K562 (cell line): ENCODE results near the gene IRF3. TPM values are rescaled to one million over a fixed set of nuclear protein-coding genes. Genes with fewer than 3 reads are reported as not detected.

ENCODE experiments used
- ATAC-seq: fragments of 200-7000 bp; cut with Tn5 transposase; 3 replicates; pipeline ENCODE4 v1.9.1; 2020; ENCODE audit warnings: moderate library complexity
- BruUV-seq: library from RNA; stranded (reverse); fragments of 400-500 nt; replicated peaks from 2 replicates; lab custom pipeline; 2021; lab: Mats Ljungman, UMichigan
- CTCF ChIA-PET: fragments of 300-600 bp; formaldehyde crosslinking; extraction: SDS; loops from one replicate; lab custom pipeline; 2021; ENCODE audit warnings: low intra/inter-chr PET ratio; lab: Yijun Ruan, JAX
- POLR2A ChIA-PET: fragments of 300-600, 350-650 bp; sonication (Branson Sonifier 250); formaldehyde crosslinking; extraction: SDS; loops from one replicate; lab custom pipeline; 2021; ENCODE audit warnings: antibody characterized with exemption, inconsistent platforms; lab: Yijun Ruan, JAX
- DNase-seq, 4 experiments: peaks; one replicate each; pipeline versions ENCODE4 v3.0.0 to v3.0.0-alpha.2; 2011 to 2018; ENCODE audit warnings: low spot score in 3 of 4, mixed read lengths in 3 of 4; ENCODE audit errors: extremely low read depth in 1 of 4
- FAIRE-seq: peaks from 2 replicates; lab custom pipeline; 2011; peaks lifted over from hg19 to GRCh38; lab: Jason Lieb, UNC
- H2AFZ ChIP-seq: 2 replicates; pipeline ENCODE4 v1.6.0; 2011; ENCODE audit warnings: low read depth, low read length, control low read depth, inconsistent platforms
- H3K27ac ChIP-seq: fragments of 200-600 bp; 3 replicates; pipeline ENCODE4 v1.8.0; 2011; ENCODE audit warnings: low read depth, mild to moderate bottlenecking, control low read depth, inconsistent platforms, low read length, moderate library complexity, mixed read lengths; ENCODE audit errors: extremely low read depth
- H3K27me3 ChIP-seq, 2 experiments: fragments of 300-600 bp in 1 of 2; 2 replicates in 1 of 2; 3 replicates in 1 of 2; pipeline versions ENCODE4 v1.6.0 to v1.8.0; 2011; ENCODE audit warnings: inconsistent platforms in 2 of 2, low read length in 2 of 2, mild to moderate bottlenecking in 1 of 2, mixed read lengths in 1 of 2, moderate library complexity in 1 of 2; ENCODE audit not compliant: control insufficient read depth in 2 of 2, insufficient read depth in 2 of 2
- H3K36me3 ChIP-seq: fragments of 300-600 bp; 3 replicates; pipeline ENCODE4 v1.8.0; 2011; ENCODE audit warnings: mild to moderate bottlenecking, low read length, inconsistent platforms; ENCODE audit not compliant: control insufficient read depth, insufficient read depth
- H3K4me1 ChIP-seq, 2 experiments: fragments of 200-600 bp in 1 of 2; replicated peaks in 1 of 2; 2 replicates in 1 of 2; 3 replicates in 1 of 2; pipeline versions ENCODE4 v1.5.1 to v1.8.0; 2011; ENCODE audit warnings: inconsistent platforms in 2 of 2, low read length in 2 of 2, mild to moderate bottlenecking in 1 of 2, mixed read lengths in 1 of 2, moderate library complexity in 1 of 2; ENCODE audit not compliant: control insufficient read depth in 2 of 2, insufficient read depth in 2 of 2
- H3K4me2 ChIP-seq: 2 replicates; pipeline ENCODE4 v1.6.1; 2011; ENCODE audit warnings: low read length, control low read depth, inconsistent platforms, mixed read lengths; ENCODE audit not compliant: insufficient read depth
- H3K4me3 ChIP-seq: fragments of 200-600 bp; sonication (generic), shearing (Covaris generic); 2 replicates; pipeline ENCODE4 v1.5.1; 2016; ENCODE audit warnings: control low read depth, inconsistent platforms
- H3K79me2 ChIP-seq: fragments of 200-600 bp; 3 replicates; pipeline ENCODE4 v1.8.0; 2011; ENCODE audit warnings: low read length, inconsistent platforms; ENCODE audit not compliant: control insufficient read depth, insufficient read depth
- H3K9ac ChIP-seq, 2 experiments: 2 replicates each; pipeline versions ENCODE4 v1.6.0 to v1.6.1; 2011; ENCODE audit warnings: low read depth in 2 of 2, low read length in 2 of 2, control low read depth in 1 of 2, inconsistent platforms in 1 of 2, mild to moderate bottlenecking in 1 of 2, mixed read lengths in 1 of 2; ENCODE audit not compliant: insufficient read depth in 1 of 2
- H3K9me1 ChIP-seq: one replicate; pipeline ENCODE4 v1.6.0; 2011; ENCODE audit warnings: inconsistent platforms, mild to moderate bottlenecking, low read length, moderate library complexity; ENCODE audit not compliant: control insufficient read depth, insufficient read depth
- H3K9me3 ChIP-seq: replicated peaks from 2 replicates; pipeline ENCODE4 v1.5.1; 2011; ENCODE audit warnings: low read depth, low read length, inconsistent platforms; ENCODE audit not compliant: control insufficient read depth, insufficient read depth
- H4K20me1 ChIP-seq: replicated peaks from 2 replicates; pipeline ENCODE4 v1.6.1; 2011; ENCODE audit warnings: low read length, inconsistent platforms, mixed read lengths; ENCODE audit not compliant: control insufficient read depth, insufficient read depth
- PHF8 ChIP-seq: fragments of 200-600 bp; sonication (generic); IDR thresholded peaks from 2 replicates; pipeline ENCODE4 v1.6.1; 2012; ENCODE audit warnings: mixed run types, mild to moderate bottlenecking, inconsistent platforms, low read length, moderate library complexity, borderline replicate concordance
- TAF1 ChIP-seq: IDR thresholded peaks from 2 replicates; pipeline ENCODE4 v1.6.1; 2011; ENCODE audit warnings: mild to moderate bottlenecking, low read length, moderate library complexity; ENCODE audit not compliant: insufficient read depth, control insufficient read depth, severe bottlenecking; ENCODE audit errors: extremely low read depth
- ZC3H8 ChIP-seq: fragments of 450-650 bp; IDR thresholded peaks from 2 replicates; pipeline ENCODE4 v1.6.1; 2017
- ZKSCAN3 ChIP-seq: fragments of 250-450 bp; sonication (Bioruptor Pico); IDR thresholded peaks from 2 replicates; pipeline ENCODE4 v1.4.0; 2020
- ZNF695 ChIP-seq: fragments of 450-650 bp; formaldehyde crosslinking; IDR thresholded peaks from 2 replicates; pipeline ENCODE4 v1.4.0; 2020; ENCODE audit warnings: mild to moderate bottlenecking, moderate library complexity
- WGBS: fragments of 100-300 bp; shearing (Covaris generic); methylation state at CpG from one replicate; pipeline ENCODE4 v1.1.6; 2016; ENCODE audit warnings: low coverage, mixed read lengths; ENCODE audit not compliant: insufficient coverage; ENCODE audit errors: missing lambda C conversion rate; 5-methylcytosine and 5-hydroxymethylcytosine counted together
- in situ Hi-C: fragments of 300-500 bp; cut with MboI; formaldehyde crosslinking; loops from 4 replicates; pipeline ENCODE4 v1.15.0; 2018; ENCODE audit warnings: inconsistent platforms, mixed read lengths
- intact Hi-C: fragments of 100-400 bp; cut with micrococcal nuclease; formaldehyde crosslinking; loops from 2 replicates; pipeline ENCODE4 v1.14.2; 2022
- polyA plus RNA-seq, 8 experiments: library from polyadenylated mRNA; depleted of rRNA in 4 of 8; stranded (reverse) in 5 of 8; unstranded in 3 of 8; fragments of >200 nt; fragmentation: Nextera tagmentation in 2 of 8; fragmentation: Illumina TruSeq in 1 of 8; extraction: Ambion mirVana in 2 of 8; extraction: Trizol in 1 of 8; gene quantifications; 2 replicates each; pipeline versions ENCODE4 v1.2.1 to v1.2.3, GENCODE V29; 2011 to 2014; ENCODE audit warnings: inconsistent platforms in 1 of 8, missing spikeins in 1 of 8
- total RNA-seq, 7 experiments: library from RNA; depleted of rRNA in 6 of 7; stranded (reverse); fragments of >200 nt in 6 of 7; fragmentation: Illumina TruSeq in 2 of 7; extraction: Trizol in 2 of 7; gene quantifications; 2 replicates each; pipeline versions ENCODE4 v1.2.1 to v1.2.3, GENCODE V29; 2011 to 2021; ENCODE audit warnings: low replicate concordance in 1 of 7
- TF ChIP-seq, protein P1 (sequence below): fragments of 450-650 bp; IDR thresholded peaks from 2 replicates; pipeline ENCODE4 v1.6.1; 2017; ENCODE audit warnings: mild to moderate bottlenecking, moderate library complexity
- TF ChIP-seq, protein P2 (sequence below): fragments of 450-650 bp; IDR thresholded peaks from 2 replicates; pipeline ENCODE4 v1.7.0; 2016; ENCODE audit warnings: borderline replicate concordance
- TF ChIP-seq, protein P3 (sequence below): fragments of 250-450 bp; sonication (Bioruptor Pico); IDR thresholded peaks from 2 replicates; pipeline ENCODE4 v1.8.0; 2022; ENCODE audit warnings: inconsistent platforms, mild to moderate bottlenecking, moderate library complexity, borderline replicate concordance
- TF ChIP-seq, protein P4 (sequence below): fragments of 450-650 bp; IDR thresholded peaks from 2 replicates; pipeline ENCODE4 v1.6.1; 2016; ENCODE audit warnings: low read depth, mild to moderate bottlenecking, moderate library complexity
- TF ChIP-seq, protein P5 (sequence below): fragments of 250-450 bp; sonication (Bioruptor Pico); IDR thresholded peaks from 2 replicates; pipeline ENCODE4 v1.4.0; 2020

IRF3 gene
- total and polyA plus RNA-seq, 9 of the 15 experiments (the other 6 are each of a cell fraction or from before 2014, with no cell fraction given): 7.5 to 145 (median 65.4) TPM

DNA sequence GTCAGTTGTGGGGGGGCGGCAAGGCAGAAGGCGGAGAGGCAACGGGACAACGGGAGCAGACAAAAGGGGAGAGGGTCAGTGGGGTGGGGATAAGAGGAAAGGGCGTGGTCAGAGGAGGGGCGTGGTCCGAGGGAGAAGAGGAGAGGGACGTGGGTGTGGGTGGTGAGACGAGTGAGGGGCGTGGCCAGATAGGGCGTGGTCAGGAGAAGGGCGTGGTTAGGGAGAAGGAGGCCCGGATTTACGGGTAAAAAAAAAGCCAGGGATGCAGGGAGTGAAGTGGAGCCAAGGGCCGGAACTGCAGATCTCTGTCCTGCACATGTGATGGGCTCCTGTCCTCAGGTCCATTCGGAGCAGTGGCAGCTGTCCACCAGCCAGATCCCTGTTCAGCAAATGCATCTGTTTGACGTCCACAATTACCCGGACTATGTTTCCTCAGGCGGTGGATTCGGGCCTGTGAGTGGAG, 46.8 kb upstream of the IRF3 start:
- WGBS: 23% methylated on average over 8 of the region's 20 CpGs
- Histone ChIP-seq H3K4me2 (peak overlapping the region; percentile 88), H2AFZ (peak overlapping the region; percentile 93), H3K9me3 (no peaks in the 10 kb centered on the region), H3K79me2 (no peaks in the 10 kb centered on the region), H3K9ac (peak overlapping the region; percentile 31 to 83), H3K4me1 (peaks cover 19 to 33% of the 10 kb centered on the region in 2 experiments; a peak in 4 of 5 replicates), H3K9me1 (no peaks in the 10 kb centered on the region), H3K4me3 (peak overlapping the region; percentile 34), H4K20me1 (no peaks in the 10 kb centered on the region), H3K27ac (peak overlapping the region; percentile 50; the same call in 2 of the 3 replicates), H3K27me3 (no peaks in the 10 kb centered on the region), H3K36me3 (no peaks in the 10 kb centered on the region)
- POLR2A ChIA-PET: no interaction called here
- in situ Hi-C loops: no loop called here
- CTCF ChIA-PET: no interaction called here
- no TSS peak for BruUV-seq
- ATAC-seq: peak; percentile 91
- peak; percentile 97 for FAIRE-seq
- intact Hi-C loops: loop anchor here (10.0 kb wide), 1 partner anchor 162 kb away; the partner anchor contains the start of genes AKT1S1 and TBC1D17
- peak; percentile 95 to 97 (median 96) for DNase-seq
- peak; percentile 32; the same call in 1 of the 2 replicates for TF ChIP-seq PHF8
- TF ChIP-seq, protein P1, sequence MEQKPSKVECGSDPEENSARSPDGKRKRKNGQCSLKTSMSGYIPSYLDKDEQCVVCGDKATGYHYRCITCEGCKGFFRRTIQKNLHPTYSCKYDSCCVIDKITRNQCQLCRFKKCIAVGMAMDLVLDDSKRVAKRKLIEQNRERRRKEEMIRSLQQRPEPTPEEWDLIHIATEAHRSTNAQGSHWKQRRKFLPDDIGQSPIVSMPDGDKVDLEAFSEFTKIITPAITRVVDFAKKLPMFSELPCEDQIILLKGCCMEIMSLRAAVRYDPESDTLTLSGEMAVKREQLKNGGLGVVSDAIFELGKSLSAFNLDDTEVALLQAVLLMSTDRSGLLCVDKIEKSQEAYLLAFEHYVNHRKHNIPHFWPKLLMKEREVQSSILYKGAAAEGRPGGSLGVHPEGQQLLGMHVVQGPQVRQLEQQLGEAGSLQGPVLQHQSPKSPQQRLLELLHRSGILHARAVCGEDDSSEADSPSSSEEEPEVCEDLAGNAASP: no peak
- TF ChIP-seq, protein P2, sequence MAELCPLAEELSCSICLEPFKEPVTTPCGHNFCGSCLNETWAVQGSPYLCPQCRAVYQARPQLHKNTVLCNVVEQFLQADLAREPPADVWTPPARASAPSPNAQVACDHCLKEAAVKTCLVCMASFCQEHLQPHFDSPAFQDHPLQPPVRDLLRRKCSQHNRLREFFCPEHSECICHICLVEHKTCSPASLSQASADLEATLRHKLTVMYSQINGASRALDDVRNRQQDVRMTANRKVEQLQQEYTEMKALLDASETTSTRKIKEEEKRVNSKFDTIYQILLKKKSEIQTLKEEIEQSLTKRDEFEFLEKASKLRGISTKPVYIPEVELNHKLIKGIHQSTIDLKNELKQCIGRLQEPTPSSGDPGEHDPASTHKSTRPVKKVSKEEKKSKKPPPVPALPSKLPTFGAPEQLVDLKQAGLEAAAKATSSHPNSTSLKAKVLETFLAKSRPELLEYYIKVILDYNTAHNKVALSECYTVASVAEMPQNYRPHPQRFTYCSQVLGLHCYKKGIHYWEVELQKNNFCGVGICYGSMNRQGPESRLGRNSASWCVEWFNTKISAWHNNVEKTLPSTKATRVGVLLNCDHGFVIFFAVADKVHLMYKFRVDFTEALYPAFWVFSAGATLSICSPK: no peak
- TF ChIP-seq, protein P3, sequence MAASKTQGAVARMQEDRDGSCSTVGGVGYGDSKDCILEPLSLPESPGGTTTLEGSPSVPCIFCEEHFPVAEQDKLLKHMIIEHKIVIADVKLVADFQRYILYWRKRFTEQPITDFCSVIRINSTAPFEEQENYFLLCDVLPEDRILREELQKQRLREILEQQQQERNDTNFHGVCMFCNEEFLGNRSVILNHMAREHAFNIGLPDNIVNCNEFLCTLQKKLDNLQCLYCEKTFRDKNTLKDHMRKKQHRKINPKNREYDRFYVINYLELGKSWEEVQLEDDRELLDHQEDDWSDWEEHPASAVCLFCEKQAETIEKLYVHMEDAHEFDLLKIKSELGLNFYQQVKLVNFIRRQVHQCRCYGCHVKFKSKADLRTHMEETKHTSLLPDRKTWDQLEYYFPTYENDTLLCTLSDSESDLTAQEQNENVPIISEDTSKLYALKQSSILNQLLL (CRISPR knock-in tag): no peak
- TF ChIP-seq ZNF695 (CRISPR knock-in tag): no peak
- TF ChIP-seq, protein P4, sequence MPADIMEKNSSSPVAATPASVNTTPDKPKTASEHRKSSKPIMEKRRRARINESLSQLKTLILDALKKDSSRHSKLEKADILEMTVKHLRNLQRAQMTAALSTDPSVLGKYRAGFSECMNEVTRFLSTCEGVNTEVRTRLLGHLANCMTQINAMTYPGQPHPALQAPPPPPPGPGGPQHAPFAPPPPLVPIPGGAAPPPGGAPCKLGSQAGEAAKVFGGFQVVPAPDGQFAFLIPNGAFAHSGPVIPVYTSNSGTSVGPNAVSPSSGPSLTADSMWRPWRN: no peak
- no peak for TF ChIP-seq ZKSCAN3 (CRISPR knock-in tag)
- TF ChIP-seq, protein P5, sequence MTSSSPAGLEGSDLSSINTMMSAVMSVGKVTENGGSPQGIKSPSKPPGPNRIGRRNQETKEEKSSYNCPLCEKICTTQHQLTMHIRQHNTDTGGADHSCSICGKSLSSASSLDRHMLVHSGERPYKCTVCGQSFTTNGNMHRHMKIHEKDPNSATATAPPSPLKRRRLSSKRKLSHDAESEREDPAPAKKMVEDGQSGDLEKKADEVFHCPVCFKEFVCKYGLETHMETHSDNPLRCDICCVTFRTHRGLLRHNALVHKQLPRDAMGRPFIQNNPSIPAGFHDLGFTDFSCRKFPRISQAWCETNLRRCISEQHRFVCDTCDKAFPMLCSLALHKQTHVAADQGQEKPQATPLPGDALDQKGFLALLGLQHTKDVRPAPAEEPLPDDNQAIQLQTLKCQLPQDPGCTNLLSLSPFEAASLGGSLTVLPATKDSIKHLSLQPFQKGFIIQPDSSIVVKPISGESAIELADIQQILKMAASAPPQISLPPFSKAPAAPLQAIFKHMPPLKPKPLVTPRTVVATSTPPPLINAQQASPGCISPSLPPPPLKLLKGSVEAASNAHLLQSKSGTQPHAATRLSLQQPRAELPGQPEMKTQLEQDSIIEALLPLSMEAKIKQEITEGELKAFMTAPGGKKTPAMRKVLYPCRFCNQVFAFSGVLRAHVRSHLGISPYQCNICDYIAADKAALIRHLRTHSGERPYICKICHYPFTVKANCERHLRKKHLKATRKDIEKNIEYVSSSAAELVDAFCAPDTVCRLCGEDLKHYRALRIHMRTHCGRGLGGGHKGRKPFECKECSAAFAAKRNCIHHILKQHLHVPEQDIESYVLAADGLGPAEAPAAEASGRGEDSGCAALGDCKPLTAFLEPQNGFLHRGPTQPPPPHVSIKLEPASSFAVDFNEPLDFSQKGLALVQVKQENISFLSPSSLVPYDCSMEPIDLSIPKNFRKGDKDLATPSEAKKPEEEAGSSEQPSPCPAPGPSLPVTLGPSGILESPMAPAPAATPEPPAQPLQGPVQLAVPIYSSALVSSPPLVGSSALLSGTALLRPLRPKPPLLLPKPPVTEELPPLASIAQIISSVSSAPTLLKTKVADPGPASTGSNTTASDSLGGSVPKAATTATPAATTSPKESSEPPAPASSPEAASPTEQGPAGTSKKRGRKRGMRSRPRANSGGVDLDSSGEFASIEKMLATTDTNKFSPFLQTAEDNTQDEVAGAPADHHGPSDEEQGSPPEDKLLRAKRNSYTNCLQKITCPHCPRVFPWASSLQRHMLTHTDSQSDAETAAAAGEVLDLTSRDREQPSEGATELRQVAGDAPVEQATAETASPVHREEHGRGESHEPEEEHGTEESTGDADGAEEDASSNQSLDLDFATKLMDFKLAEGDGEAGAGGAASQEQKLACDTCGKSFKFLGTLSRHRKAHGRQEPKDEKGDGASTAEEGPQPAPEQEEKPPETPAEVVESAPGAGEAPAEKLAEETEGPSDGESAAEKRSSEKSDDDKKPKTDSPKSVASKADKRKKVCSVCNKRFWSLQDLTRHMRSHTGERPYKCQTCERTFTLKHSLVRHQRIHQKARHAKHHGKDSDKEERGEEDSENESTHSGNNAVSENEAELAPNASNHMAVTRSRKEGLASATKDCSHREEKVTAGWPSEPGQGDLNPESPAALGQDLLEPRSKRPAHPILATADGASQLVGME (CRISPR knock-in tag): no peak
- peak; percentile 40 for TF ChIP-seq TAF1
- TF ChIP-seq ZC3H8: no peak
